CD4-positive, alpha-beta T cell (primary cell): ENCODE results near the gene LTA4H. TPM values are rescaled to one million over a fixed set of nuclear protein-coding genes. Genes with fewer than 3 reads are reported as not detected.
A peak's percentile ranks its signal among the peaks of the same experiment; 100 is the strongest.

Experiments
- ATAC-seq: fragments of 200-7000 bp; cut with Tn5 transposase; one replicate; pipeline ENCODE4 v1.10.0; 2022; ENCODE audit warnings: mild to moderate bottlenecking; ENCODE audit not compliant: poor library complexity
- CTCF ChIA-PET: fragments of 350-600 bp; sonication (Branson Sonifier 250); formaldehyde crosslinking; loops from one replicate; lab custom pipeline; 2021; ENCODE audit warnings: antibody characterized with exemption, inconsistent platforms; lab: Charles Lee
- POLR2A ChIA-PET: fragments of 350-600 bp; sonication (Branson Sonifier 250); formaldehyde crosslinking; loops from one replicate; lab custom pipeline; 2021; ENCODE audit warnings: antibody characterized with exemption, inconsistent platforms; lab: Charles Lee
- DNase-seq, 14 experiments: peaks; one replicate each; pipeline ENCODE4 v3.0.0-alpha.2; 2013 to 2020; ENCODE audit warnings: mixed read lengths in 2 of 14
- H3K27ac ChIP-seq, 2 donors: one replicate each; pipeline versions ENCODE4 v1.5.1 to v1.7.0; 2013; ENCODE audit warnings: low read length in 2 of 2, low read depth in 1 of 2, mild to moderate bottlenecking in 1 of 2
- H3K27me3 ChIP-seq, 2 experiments: 1 replicate in 1 of 2; 2 replicates in 1 of 2; pipeline versions ENCODE4 v1.6.1 to v1.7.0; 2013; ENCODE audit warnings: low read length in 2 of 2, control low read depth in 1 of 2, mild to moderate bottlenecking in 1 of 2, moderate library complexity in 1 of 2; ENCODE audit not compliant: insufficient read depth in 2 of 2, control insufficient read depth in 1 of 2
- H3K36me3 ChIP-seq: one replicate; pipeline ENCODE4 v1.6.1; 2013; ENCODE audit warnings: low read length, control low read depth; ENCODE audit not compliant: insufficient read depth
- H3K4me1 ChIP-seq: one replicate; pipeline ENCODE4 v1.6.1; 2013; ENCODE audit warnings: low read length, control low read depth; ENCODE audit not compliant: insufficient read depth
- H3K4me3 ChIP-seq: one replicate; pipeline ENCODE4 v1.5.1; 2013; ENCODE audit warnings: mild to moderate bottlenecking, low read length, moderate library complexity
- H3K9me3 ChIP-seq, 2 experiments: 1 replicate in 1 of 2; 2 replicates in 1 of 2; pipeline versions ENCODE4 v1.6.1 to v1.7.0; 2013; ENCODE audit warnings: low read length in 2 of 2, mild to moderate bottlenecking in 2 of 2, control low read depth in 1 of 2, moderate library complexity in 1 of 2; ENCODE audit not compliant: control insufficient read depth in 1 of 2, insufficient read depth in 1 of 2
- H3K27ac Mint-ChIP-seq: one replicate; pipeline ENCODE4 v1.8.0; 2020; ENCODE audit warnings: mixed read lengths
- H3K27me3 Mint-ChIP-seq: one replicate; pipeline ENCODE4 v1.8.0; 2021; ENCODE audit warnings: mixed read lengths
- H3K36me3 Mint-ChIP-seq: one replicate; pipeline ENCODE4 v1.8.0; 2021; ENCODE audit warnings: low read depth, mixed read lengths
- H3K4me1 Mint-ChIP-seq: one replicate; pipeline ENCODE4 v1.8.0; 2021; ENCODE audit warnings: low read depth, mixed read lengths
- H3K4me3 Mint-ChIP-seq: one replicate; pipeline ENCODE4 v1.8.0; 2020; ENCODE audit warnings: mild to moderate bottlenecking, mixed read lengths
- H3K9me3 Mint-ChIP-seq: one replicate; pipeline ENCODE4 v1.8.0; 2020; ENCODE audit warnings: mixed read lengths
- CTCF ChIP-seq: fragments of 200-600 bp; IDR thresholded peaks from one replicate; pipeline ENCODE4 v1.8.0; 2022; ENCODE audit warnings: antibody characterized with exemption, mild to moderate bottlenecking
- intact Hi-C, 2 experiments: fragments of 100-400 bp; cut with DNase I in 1 of 2; cut with micrococcal nuclease in 1 of 2; formaldehyde crosslinking; loops; one replicate each; pipeline versions ENCODE4 v1.15.1 to v1.9.0; 2023 to 2025; cut with DNase I, micrococcal nuclease
- total RNA-seq, 174 experiments: library from RNA in 2 of 174; stranded (reverse) in 2 of 174; gene quantifications; one replicate each; pipeline ENCODE4 v1.2.3 and lab custom pipeline; 2021 to 2026

LTA4H gene
- total RNA-seq, 2 experiments from 2014 or later, result 43.0 to 44.0 TPM

- no peaks in the 10 kb centered on the region for H3K27me3 ChIP-seq
- no peaks in the 10 kb centered on the region for H3K9me3 ChIP-seq
- no peaks in the 10 kb centered on the region for H3K27me3 Mint-ChIP-seq
- H3K4me1 ChIP-seq, result peaks cover 9% of the 10 kb centered on the region
- no peaks in the 10 kb centered on the region for H3K36me3 Mint-ChIP-seq
- H3K4me1 Mint-ChIP-seq, result peaks cover 10% of the 10 kb centered on the region
- no peak overlapping the region for H3K27ac ChIP-seq
- CTCF ChIA-PET, result interaction anchor here (0.7 to 2.3 kb wide), 3 partner anchors 156 to 455 kb away, joined by 3 to 9 read pairs (median 3); no protein-coding TSS in a partner anchor
- H3K9me3 Mint-ChIP-seq, result no peaks in the 10 kb centered on the region
- intact Hi-C loops, result no loop called here
- no peaks in the 10 kb centered on the region for H3K36me3 ChIP-seq
- POLR2A ChIA-PET, result interaction anchor here (0.6 to 1.8 kb wide), 3 partner anchors 22 to 771 kb away, joined by 3 to 4 read pairs (median 3); partner anchors contain the start of gene LTA4H
- no peak overlapping the region for H3K4me3 ChIP-seq
- no peak for ATAC-seq
- no peak overlapping the region for H3K27ac Mint-ChIP-seq
- no peak for TF ChIP-seq CTCF
- DNase-seq, result no peak
- no peak overlapping the region for H3K4me3 Mint-ChIP-seq
Measured at GRCh38 chr12:96057986-96058553, 22.7 kb upstream of the LTA4H start.

GRCh38 chr12:96056646-96057455 is 21.5 kb upstream of the LTA4H start:
- Mint-ChIP-seq H3K4me1 (peaks cover 2% of the 10 kb centered on the region), H3K4me3 (no peak overlapping the region), H3K27ac (no peak overlapping the region), H3K27me3 (no peaks in the 10 kb centered on the region), H3K9me3 (no peaks in the 10 kb centered on the region), H3K36me3 (no peaks in the 10 kb centered on the region)
- Histone ChIP-seq H3K36me3 (no peaks in the 10 kb centered on the region), H3K27me3 (no peaks in the 10 kb centered on the region), H3K9me3 (no peaks in the 10 kb centered on the region), H3K4me3 (no peak overlapping the region), H3K27ac (no peak overlapping the region), H3K4me1 (peaks cover 3% of the 10 kb centered on the region)
- POLR2A ChIA-PET, result interaction anchor here (0.5 to 1.8 kb wide), 3 partner anchors 21 to 460 kb away, joined by 3 to 4 read pairs (median 3); partner anchors contain the start of gene LTA4H
- TF ChIP-seq CTCF, result no peak
- intact Hi-C loops, result no loop called here
- ATAC-seq, result no peak
- CTCF ChIA-PET, result interaction anchor here (1.2 to 2.3 kb wide), 2 partner anchors 157 to 158 kb away, joined by 3 to 9 read pairs; no protein-coding TSS in a partner anchor
- DNase-seq, result no peak

- no peaks in the 10 kb centered on the region for H3K27me3 Mint-ChIP-seq
- TF ChIP-seq CTCF, result no peak
- H3K36me3 Mint-ChIP-seq, result no peaks in the 10 kb centered on the region
- ChIA-PET POLR2A (no interaction called here), CTCF (interaction anchor here (0.6 kb wide), 1 partner anchor 23 kb away, joined by 3 read pairs; no protein-coding TSS in a partner anchor)
- no peak overlapping the region for H3K27ac Mint-ChIP-seq
- DNase-seq (peak in 1 of 14 experiments; percentile 18), ATAC-seq (no peak)
- intact Hi-C loops, result no loop called here
- H3K4me1 ChIP-seq, result no peaks in the 10 kb centered on the region
- H3K4me3 Mint-ChIP-seq, result no peak overlapping the region
- no peak overlapping the region for H3K27ac ChIP-seq
- no peak overlapping the region for H3K4me3 ChIP-seq
- no peaks in the 10 kb centered on the region for H3K9me3 Mint-ChIP-seq
- no peaks in the 10 kb centered on the region for H3K36me3 ChIP-seq
- no peaks in the 10 kb centered on the region for H3K4me1 Mint-ChIP-seq
- no peaks in the 10 kb centered on the region for H3K27me3 ChIP-seq
- H3K9me3 ChIP-seq, result no peaks in the 10 kb centered on the region
Measured at GRCh38 chr12:96054244-96054610, 18.8 kb upstream of the LTA4H start.
